HG03039 (cell line): ENCODE measurements around the gene CFHR2.
"Not testable (repeated sequence)": the region's sequence is repeated elsewhere in the genome, so short reads cannot be mapped to it uniquely, and the experiment has no call there.

ENCODE experiments used
- ATAC-seq: cut with Tn5 transposase; IDR thresholded peaks from one replicate; pipeline ENCODE4 v1.9.1; 2021; ENCODE audit warnings: mild to moderate bottlenecking, moderate library complexity; ENCODE audit not compliant: unreplicated experiment

Gene CFHR2

DNA sequence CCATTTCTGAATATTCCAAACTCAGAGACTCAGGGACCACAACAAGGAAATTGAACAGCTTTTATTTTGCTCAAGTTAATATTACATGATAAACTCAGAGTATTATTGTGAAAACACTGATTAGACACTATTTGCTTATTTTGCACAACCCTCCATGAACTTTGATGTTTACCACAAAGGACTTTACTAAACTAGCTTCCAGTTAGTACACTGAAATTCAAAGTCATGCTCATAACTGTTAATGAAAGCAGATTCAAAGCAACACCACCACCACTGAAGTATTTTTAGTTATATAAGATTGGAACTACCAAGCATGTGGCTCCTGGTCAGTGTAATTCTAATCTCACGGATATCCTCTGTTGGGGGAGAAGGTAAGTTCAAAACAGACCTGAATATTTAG, at the start of gene CFHR2:
Gene CFHR2 (plus strand): TSS at position 171 of the 400 bp plus-strand sequence. CDS start 143 bp downstream, at position 314.
- ATAC-seq = not testable (repeated sequence)

DNA sequence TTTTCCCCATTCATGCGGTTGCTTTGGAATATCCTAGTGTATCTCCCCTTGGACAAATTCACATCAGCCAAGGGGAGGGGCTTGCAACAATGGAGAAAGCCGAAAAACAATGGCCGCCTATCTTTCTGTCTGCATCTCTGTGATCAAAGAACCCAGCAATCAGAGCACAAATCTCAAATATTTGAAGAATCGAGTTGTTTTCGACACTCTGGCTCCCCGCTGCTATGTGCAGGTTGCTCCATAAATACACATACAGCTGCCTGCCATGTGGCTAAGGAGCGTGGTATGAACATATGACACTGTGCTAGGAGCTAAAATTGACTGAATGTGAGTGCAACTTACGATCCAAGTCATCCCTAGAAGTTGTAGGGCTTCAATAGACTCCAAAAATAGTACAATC, 47.2 kb upstream of the CFHR2 start:
- ATAC-seq = no peak

DNA sequence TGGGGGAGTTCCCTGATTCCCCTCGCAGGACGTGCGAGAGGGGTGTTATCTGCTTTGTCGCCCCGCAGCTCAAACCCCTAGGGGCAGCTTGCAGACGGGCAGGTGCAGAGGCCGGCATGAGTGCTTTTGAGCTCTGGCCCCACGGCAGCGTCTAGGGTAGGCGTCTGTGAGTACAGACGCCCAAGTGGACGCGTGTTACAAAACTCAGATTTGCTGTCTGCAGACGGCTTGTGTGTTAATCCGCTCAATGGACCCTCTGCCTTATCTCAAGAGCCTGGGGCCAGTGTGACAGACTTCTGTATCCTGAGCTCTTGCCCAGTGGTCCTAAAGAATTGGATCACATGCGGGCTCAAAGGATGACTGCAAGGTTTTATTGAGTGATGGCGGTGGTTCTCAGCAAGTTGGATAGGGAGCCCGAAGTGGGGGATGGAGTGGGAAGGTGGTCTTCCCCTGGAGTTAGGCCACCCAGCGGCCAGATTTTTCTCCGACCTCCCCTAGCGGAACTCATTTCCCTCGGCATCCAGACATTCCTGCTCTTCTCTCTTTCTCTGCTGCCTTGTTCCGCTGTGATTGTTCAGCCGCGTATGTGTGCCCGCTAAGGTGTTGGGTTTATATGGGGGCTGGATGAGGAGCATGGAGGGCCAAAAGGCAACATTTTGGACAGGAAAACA, 46.2 kb upstream of the CFHR2 start:
- no peak for ATAC-seq

DNA sequence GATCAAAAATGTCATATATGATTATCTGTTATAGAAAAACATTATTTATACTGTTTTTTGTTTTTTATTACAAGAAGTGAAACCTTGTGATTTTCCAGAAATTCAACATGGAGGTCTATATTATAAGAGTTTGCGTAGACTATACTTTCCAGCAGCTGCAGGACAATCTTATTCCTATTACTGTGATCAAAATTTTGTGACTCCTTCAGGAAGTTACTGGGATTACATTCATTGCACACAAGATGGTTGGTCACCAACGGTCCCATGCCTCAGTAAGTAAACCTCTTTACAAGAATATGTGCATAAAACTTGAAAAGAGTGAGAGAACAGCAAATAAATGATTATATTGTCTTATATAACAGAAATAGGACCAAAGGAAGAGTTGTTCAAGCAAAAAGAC, 41.2 kb upstream of the CFHR2 start:
- ATAC-seq = no peak

DNA sequence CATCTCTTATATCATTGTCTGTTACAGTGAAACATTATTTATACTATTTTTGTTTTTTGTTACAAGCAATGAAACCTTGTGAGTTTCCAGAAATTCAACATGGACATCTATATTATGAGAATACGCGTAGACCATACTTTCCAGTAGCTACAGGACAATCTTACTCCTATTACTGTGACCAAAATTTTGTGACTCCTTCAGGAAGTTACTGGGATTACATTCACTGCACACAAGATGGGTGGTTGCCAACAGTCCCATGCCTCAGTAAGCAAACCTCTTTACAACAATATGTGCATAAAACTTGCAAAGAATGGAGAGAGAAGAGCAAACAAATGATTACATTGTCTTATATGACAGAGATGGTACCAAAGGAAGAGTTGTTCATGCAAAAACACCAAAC, 33.3 kb upstream of the CFHR2 start:
- ATAC-seq = no peak

DNA sequence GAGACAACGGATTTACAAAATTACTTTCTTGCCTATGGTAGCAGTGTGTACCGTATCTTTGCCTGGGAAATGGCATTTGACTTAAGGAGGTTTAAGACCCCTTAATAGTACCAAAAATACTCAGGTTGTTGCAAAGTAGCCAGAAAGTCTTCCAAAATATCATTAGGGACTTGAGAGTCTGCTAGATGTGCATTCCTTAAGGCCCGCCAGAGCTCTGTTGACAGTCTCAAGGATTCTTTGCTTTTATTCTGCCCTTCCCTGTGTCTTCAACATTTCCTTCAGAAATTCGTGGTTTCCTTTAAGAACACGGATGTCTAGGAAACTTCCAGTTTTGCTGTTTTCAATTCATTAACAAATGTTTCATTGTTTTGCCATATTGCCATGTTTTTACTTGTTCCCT, 31.3 kb upstream of the CFHR2 start:
- not testable (repeated sequence) for ATAC-seq

DNA sequence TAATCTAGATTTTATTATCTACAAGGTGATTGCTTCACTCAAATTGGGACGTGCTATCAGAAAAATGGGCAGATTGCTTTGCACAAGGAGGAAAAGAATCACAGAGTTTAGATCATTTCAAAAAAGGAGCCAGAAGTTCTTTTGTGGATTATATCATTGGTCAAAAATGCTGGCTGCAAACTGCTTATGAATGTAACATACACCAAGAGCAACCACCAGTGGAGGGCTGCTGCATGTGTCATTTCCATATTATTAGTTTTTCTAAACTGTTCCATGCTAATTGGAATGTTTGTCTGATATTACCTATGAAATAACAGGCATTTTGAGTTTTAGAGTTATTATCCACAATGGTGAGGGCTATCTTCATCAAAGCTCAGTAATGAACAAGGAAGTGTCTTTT, 16.7 kb upstream of the CFHR2 start:
- not testable (repeated sequence) for ATAC-seq

DNA sequence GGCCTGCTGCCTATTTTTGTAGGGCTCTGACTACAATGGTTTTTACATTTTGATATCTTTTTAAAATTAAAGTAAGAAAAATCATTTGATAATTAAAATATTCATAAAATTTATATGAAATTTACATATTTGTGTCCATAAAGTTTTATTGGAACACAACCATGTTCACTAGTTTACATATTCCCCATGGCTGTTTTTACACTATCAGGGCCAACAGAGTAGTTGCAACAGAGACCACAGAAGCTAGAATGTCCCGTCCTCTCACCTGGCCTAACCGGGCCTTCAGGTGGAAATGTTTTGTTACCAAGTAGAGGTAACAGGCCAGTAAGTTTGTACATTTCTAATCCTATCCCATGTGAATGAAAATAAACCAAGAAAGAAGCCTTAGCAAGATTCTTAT, 10.7 kb upstream of the CFHR2 start:
- ATAC-seq = not testable (repeated sequence)

DNA sequence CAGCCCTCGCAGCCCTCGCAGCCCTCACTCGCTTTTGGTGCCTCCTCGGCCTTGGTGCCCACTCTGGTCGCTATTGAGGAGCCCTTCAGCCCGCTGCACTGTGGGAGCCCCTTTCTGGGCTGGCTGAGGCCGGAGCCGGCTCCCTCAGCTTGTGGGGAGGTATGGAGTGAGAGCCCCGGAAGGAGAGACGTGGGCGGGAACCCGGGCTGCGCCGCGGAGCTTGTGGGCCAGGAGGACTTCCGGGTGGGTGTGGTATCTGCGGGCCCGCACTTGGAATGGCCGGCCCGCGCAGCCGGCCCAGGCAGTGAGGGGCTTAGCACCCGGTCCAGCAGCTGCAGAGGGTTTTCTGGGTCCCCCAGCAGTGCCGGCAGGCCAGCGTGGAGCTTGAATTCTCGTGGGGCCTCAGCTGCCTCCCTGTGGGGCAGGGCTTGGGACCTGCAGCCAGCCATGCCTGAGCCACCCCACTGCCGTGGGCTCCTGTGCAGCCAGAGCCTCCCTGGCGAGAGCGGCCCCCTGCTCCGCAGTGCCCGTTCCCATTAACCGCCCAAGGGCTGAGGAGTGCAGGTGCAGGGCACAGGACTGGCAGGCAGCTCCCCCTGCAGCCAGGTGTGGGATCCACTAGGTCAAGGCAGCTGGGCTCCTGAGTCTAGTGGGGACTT, 9.9 kb upstream of the CFHR2 start:
- ATAC-seq = no peak

DNA sequence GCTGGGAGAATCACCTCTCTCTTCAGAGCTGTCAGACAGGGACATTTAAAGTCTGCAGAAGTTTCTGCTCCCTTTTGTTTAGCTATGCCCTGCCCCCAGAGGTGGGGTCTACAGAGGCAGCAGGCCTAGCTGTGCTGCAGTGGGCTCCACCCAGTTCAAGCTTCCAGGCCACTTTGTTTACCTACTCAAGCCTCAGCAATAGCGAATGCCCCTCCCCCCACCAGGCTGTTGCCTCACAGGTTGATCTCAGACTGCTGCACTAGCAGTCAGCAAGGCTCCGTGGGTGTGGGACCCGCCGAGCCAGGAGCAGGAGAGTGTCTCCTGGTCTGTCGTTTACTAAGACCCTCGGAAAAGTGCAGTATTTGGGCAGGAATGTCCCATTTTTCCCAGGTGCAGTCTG, 2.1 kb upstream of the CFHR2 start:
- ATAC-seq = not testable (repeated sequence)

DNA sequence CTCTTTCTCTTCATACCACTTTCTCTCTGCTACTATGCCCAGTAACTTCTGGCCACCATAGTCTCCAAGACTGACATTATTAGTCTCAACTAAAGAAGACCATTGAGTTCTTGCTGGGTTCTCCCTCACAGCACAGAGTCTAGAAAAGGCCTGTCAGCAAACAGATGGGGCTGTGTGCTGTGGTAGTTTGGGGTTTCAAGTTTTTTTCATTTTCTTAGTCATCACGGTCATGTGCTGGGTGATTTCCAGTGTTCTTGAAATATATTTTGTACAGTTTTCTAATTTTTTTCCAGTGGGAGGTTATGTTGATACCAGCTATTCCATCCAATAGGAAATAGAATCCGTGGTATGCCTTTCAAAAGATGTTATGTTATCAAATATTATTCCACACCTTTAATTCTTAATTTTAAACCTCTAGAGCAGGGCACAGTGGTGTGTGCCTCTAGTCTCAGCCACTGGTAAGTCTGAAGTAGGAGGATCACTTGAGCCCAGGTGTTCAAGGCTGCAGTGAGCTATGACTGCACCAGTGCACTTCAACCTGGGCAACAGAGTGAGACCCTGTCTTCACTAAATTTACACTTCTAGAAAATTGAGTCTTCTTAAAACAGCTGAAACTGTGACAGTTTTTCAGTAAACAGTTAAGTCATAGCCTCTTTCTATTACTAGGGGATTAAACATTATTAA, 8.3 kb downstream of the CFHR2 start:
- ATAC-seq = peak; percentile 89

DNA sequence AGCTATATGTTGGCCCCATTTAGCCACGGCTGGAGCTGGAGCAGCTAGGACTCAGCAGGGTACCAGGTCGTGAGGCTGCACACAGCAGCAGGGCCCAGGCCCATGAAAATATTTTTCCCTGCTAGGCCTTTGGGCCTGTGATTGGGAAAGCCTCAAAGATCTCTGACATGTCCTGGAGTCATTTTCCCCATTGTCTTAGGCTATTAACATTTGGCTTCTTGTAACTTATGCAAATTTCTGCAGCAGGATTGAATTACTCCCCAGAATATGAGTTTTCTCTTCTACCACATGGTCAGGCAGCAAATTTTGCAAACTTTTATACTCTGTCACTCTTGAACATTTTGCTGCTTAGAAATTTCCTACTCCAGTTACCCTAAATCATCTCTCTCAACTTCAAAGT, 11.2 kb downstream of the CFHR2 start:
- no peak for ATAC-seq

DNA sequence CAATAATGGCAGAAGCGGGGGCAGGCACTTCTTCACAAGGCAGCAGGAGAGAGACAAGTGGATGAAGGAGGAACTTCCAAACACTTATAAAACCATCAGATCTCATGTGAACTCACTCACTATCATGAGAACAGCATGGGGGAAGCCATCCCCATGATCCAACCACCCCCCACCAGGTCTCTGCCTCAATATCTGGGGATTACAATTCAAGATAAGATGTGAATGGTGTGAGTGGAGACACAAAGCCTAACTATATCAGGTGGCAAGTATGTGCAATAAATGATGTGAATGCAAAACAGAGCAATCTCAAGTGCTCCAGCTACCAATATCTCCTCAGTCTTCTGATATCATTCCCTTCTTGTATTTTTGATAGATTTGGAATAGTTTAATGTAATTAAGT, 12.4 kb downstream of the CFHR2 start:
- no peak for ATAC-seq

DNA sequence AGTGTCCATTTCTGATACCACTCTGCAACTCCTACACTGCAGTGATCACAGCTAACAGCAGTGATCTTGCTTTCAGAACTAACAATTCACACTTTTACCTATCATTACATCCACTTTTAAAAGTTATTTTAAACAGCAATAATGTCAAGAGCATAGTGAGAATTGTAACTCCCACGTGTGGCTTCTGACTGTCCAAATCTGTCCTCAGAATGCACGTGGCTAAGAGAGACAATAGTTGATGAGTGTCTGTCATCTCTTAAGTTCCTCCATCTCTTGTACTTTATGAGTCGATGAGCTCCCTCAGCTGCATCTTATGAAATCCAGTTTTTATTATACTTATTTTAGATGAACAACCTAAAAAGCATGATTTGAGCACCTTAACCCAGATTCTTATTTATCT, 17.3 kb downstream of the CFHR2 start:
- ATAC-seq = peak; percentile 84

DNA sequence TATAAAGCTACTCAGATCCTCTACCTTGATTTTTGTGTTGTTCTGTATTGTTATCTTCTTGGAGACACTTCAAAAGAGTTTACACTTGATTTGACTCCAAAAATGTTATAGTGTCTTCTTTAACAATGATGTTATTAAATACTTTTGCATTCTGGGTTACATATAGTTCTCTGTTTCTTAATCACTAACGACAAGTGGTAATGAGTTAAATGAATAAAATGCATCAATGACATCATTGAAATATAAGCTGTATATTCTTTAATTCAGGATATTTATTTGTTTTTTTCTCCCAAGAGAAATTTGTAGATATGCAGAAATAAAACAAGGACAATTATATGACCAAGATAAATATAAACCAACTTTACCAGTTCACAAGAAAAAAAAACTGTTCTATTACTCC, 26.6 kb downstream of the CFHR2 start:
- no peak for ATAC-seq

DNA sequence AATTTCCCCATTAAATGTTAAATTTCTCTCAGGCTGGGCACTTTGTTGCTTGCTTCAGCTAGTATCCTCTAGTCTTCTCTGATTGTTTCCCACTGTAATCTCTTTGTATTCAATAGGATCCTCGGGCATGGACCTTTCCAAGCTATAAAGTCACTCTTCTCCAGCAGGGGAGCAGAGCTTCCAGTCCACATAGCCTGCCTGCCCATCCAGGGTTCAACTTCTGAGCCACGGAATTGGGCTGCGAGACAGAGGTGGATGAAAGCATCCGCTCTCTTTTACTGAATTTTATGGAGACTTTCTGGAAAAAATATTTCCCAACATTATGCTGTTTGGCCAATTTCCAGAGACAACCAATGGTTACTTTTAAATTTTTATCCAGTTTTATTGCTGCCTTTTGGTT, 32.7 kb downstream of the CFHR2 start:
- ATAC-seq = no peak

DNA sequence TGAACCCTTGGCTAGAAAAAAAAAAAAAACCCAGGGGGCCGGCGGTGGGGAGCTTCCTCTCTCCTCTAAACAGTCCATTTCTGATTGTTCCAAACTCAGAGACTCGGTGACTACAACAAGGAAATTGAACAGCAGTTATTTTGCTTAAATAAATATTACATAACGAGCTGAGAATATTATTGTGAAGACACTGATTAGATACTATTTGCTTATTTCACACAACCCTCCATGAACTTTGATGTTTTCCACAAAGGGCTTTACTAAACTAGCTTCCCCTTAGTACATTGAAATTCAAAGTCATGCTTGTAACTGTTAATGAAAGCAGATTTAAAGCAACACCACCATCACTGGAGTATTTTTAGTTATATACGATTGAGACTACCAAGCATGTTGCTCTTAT, 33.7 kb downstream of the CFHR2 start, which contains the start of gene CFHR5:
Gene CFHR5 (plus strand): TSS at position 279 of the 400 bp plus-strand sequence. CDS start 109 bp downstream, at position 388.
- no peak for ATAC-seq

DNA sequence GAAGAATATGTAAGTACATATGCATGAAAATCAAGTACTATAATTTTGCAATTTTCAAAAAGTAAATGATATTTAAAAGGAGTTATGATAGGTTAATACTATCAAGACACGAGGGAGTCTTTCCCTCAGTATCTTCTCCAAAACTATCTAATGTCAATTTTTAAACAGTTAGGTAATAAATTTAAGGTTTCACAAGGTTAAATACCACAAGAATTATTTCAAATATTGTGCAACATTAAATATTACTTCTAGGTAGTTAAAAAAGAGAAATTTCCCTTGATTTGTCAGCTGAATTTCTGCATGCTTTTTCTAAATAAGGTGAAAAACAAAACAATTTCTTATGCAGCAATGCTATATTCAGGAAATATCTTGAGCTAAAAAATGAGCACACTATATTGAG, 37.3 kb downstream of the CFHR2 start:
- ATAC-seq = no peak

DNA sequence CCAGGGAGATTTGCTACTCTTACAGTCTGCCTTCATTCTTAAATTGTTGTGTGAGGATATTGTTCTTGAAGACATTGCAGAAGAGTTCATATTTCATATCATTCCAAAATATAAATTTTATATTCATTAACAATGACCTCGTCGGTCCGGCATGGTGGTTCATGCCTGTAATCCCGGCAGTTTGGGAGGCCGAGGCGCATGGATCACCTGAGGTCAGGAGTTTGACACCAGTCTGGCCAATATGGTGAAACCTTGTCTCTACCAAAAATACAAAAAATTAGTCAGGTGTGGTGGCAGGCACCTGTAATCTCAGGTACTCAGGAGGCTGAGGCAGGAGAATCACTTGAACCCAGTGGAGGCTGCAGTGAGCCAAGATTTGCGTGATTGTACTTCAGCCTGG, 38.7 kb downstream of the CFHR2 start:
- not testable (repeated sequence) for ATAC-seq

DNA sequence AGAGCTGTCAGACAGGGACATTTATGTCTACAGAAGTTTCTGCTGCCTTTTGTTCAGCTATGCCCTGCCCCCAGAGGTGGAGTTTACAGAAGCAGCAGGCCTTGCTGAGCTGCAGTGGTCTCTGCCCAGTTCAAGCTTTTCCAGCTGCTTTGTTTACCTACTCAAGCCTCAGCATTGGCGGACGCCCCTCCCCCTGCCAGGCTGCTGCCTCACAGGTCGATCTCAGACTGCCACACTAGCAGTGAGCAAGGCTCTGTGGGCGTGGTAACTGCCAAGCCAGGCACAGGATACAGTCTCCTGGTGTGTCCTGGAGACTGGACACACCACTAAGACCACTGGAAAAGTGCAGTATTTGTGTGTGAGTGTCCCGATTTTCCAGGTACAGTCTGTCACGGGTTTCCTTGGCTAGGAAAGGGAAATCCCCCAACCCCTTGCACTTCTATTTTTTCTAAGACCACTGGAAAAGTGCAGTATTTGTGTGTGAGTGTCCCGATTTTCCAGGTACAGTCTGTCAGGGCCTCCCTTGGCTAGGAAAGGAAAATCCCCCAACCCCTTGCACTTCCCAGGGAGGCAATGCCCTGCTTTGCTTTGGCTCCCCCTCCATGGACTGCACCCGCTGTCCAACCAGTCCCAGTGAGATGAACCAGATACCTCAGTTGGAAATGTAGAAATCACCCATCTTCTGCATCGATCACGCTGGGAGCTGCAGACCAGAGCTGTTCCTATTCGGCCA, 48.5 kb downstream of the CFHR2 start:
- ATAC-seq = not testable (repeated sequence)

DNA sequence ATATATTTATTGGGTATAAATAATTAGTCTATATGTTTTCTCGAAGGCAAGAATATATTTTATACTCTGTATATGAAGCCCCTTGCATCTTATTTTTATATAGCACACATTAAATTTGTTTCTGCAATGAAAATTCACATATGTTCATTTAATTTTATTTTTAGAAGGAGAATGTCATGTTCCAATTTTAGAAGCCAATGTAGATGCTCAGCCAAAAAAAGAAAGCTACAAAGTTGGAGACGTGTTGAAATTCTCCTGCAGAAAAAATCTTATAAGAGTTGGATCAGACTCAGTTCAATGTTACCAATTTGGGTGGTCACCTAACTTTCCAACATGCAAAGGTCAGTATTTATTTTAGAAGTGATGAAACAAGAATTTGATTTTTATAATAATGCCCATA, 50.4 kb downstream of the CFHR2 start:
- ATAC-seq = no peak
